NOMO-1 treated with DMSO at 0.1 percent for 48 hours (cell line): Measurements from ENCODE around the gene WDFY4.

ENCODE experiments used
- DNase-seq: peaks from one replicate; lab custom pipeline; 2025; ENCODE audit not compliant: unreplicated experiment; lab: John Stamatoyannopoulos, UW

The WDFY4 gene

GRCh38 chr10:48976196-48976595, 291.5 kb downstream of the WDFY4 start:
- no peak for DNase-seq

- DNase-seq, result no peak
These were observed 293.6 kb downstream of the WDFY4 start for GRCh38 chr10:48978318-48978717.

- DNase-seq, result no peak
These were observed 296.7 kb downstream of the WDFY4 start for GRCh38 chr10:48981310-48981907.

- DNase-seq, result no peak
These were observed 297.9 kb downstream of the WDFY4 start for GRCh38 chr10:48982584-48982983.

- no peak for DNase-seq
These were observed 299.1 kb downstream of the WDFY4 start for GRCh38 chr10:48983648-48984351.

GRCh38 chr10:48985621-48986158, 301.0 kb downstream of the WDFY4 start:
- DNase-seq, result no peak

- DNase-seq, result no peak
These were observed 305.6 kb downstream of the WDFY4 start for GRCh38 chr10:48990226-48990625.

- DNase-seq, result no peak
These were observed 309.0 kb downstream of the WDFY4 start for GRCh38 chr10:48993627-48994026.

- no peak for DNase-seq
These were observed 311.7 kb downstream of the WDFY4 start for GRCh38 chr10:48996329-48996728.

GRCh38 chr10:48999346-48999745, 314.7 kb downstream of the WDFY4 start:
- no peak for DNase-seq

GRCh38 chr10:49000437-49001398, 316.0 kb downstream of the WDFY4 start:
- DNase-seq, result no peak

- DNase-seq, result no peak
These were observed 316.7 kb downstream of the WDFY4 start for GRCh38 chr10:49001402-49001801.

- DNase-seq, result no peak
These were observed 317.4 kb downstream of the WDFY4 start for GRCh38 chr10:49001870-49002672.

GRCh38 chr10:49005270-49005669, 320.6 kb downstream of the WDFY4 start:
- DNase-seq, result no peak

- no peak for DNase-seq
These were observed 322.5 kb downstream of the WDFY4 start for GRCh38 chr10:49007129-49007528.

- no peak for DNase-seq
These were observed 323.4 kb downstream of the WDFY4 start for GRCh38 chr10:49008091-49008490.

GRCh38 chr10:49008505-49009198, 324.0 kb downstream of the WDFY4 start:
- DNase-seq, result no peak

- no peak for DNase-seq
These were observed 324.7 kb downstream of the WDFY4 start for GRCh38 chr10:49009199-49009979.

GRCh38 chr10:49010295-49010694, 325.6 kb downstream of the WDFY4 start:
- DNase-seq, result no peak
